Kidney epithelial cell (primary cell): ENCODE data around the gene NIPSNAP3A. TPM values are rescaled to one million over a fixed set of nuclear protein-coding genes. Genes with fewer than 3 reads are reported as not detected.

ENCODE experiments used
- DNase-seq: peaks from one replicate; pipeline ENCODE4 v3.0.0-alpha.2; 2010; ENCODE audit warnings: low read depth
- H3K27me3 ChIP-seq: 2 replicates; pipeline ENCODE4 v1.6.0; 2011; ENCODE audit warnings: low read length; ENCODE audit not compliant: control insufficient read depth, insufficient read depth
- H3K36me3 ChIP-seq: 2 replicates; pipeline ENCODE4 v1.5.1; 2011; ENCODE audit warnings: low read length; ENCODE audit not compliant: control insufficient read depth, insufficient read depth
- H3K4me3 ChIP-seq: 2 replicates; pipeline ENCODE4 v1.5.1; 2011; ENCODE audit warnings: low read depth, mild to moderate bottlenecking, control low read depth, low read length
- CTCF ChIP-seq: IDR thresholded peaks from 2 replicates; pipeline ENCODE4 v1.5.1; 2011; ENCODE audit warnings: mild to moderate bottlenecking, moderate library complexity, low read length, control low read depth, inconsistent platforms; ENCODE audit not compliant: insufficient read depth, poor library complexity, severe bottlenecking
- total RNA-seq: library from RNA; depleted of rRNA; stranded (reverse); fragments of >200 nt; gene quantifications from 2 replicates; pipeline ENCODE4 v1.2.3, GENCODE V29; 2015

Gene NIPSNAP3A
- total RNA-seq, 1 donor from 2014 or later, result 25.2 TPM

- no peak for DNase-seq
- no peak overlapping the region for H3K4me3 ChIP-seq
- TF ChIP-seq CTCF, result peak; percentile 20
- H3K27me3 ChIP-seq, result no peaks in the 10 kb centered on the region
- peaks cover 1% of the 10 kb centered on the region for H3K36me3 ChIP-seq
These were observed 60.6 kb downstream of the NIPSNAP3A start for GRCh38 chr9:104808035-104808614.

Other genes with a start within 250 kb of the NIPSNAP3A start
- gene OR13F1, start 243.4 kb upstream of the NIPSNAP3A start, total RNA-seq, result not detected in 2 replicates
- not detected in 2 replicates for gene OR13C4, start 220.5 kb upstream of the NIPSNAP3A start, total RNA-seq
- gene OR13C3, start 210.8 kb upstream of the NIPSNAP3A start, total RNA-seq, result not detected in 2 replicates
- not detected in 2 replicates for gene OR13C8, start 178.5 kb upstream of the NIPSNAP3A start, total RNA-seq
- not detected in 2 replicates for gene OR13C5, start 148.3 kb upstream of the NIPSNAP3A start, total RNA-seq
- not detected in 2 replicates for gene OR13C2, start 142.1 kb upstream of the NIPSNAP3A start, total RNA-seq
- gene OR13C9, start 129.5 kb upstream of the NIPSNAP3A start, total RNA-seq, result not detected in 2 replicates
- gene OR13D1, start 53.2 kb upstream of the NIPSNAP3A start, total RNA-seq, result not detected in 2 replicates
- gene NIPSNAP3B, start 16.4 kb downstream of the NIPSNAP3A start, total RNA-seq, result 0.27 and 2.3 TPM in 2 replicates
- gene ABCA1, start 180.5 kb downstream of the NIPSNAP3A start, total RNA-seq, result 21.9 and 23.6 TPM in 2 replicates